Keratinocyte (primary cell): ENCODE data around the gene CSNK1G2. TPM values are rescaled to one million over a fixed set of nuclear protein-coding genes. Genes with fewer than 3 reads are reported as not detected.

Experiments
- DNase-seq: peaks from one replicate; pipeline ENCODE4 v3.0.0-alpha.2; 2011; ENCODE audit warnings: low read depth, missing footprints, low spot score
- FAIRE-seq: peaks from 2 replicates; lab custom pipeline; 2011; peaks lifted over from hg19 to GRCh38; lab: Jason Lieb, UNC
- H2AFZ ChIP-seq: 2 replicates; pipeline ENCODE4 v1.6.0; 2012; ENCODE audit warnings: low read length, control low read depth, inconsistent platforms; ENCODE audit not compliant: control insufficient read depth
- H3K27ac ChIP-seq: 2 replicates; pipeline ENCODE4 v1.5.1; 2011; ENCODE audit warnings: low read length; ENCODE audit not compliant: control insufficient read depth, insufficient read depth
- H3K27me3 ChIP-seq: 3 replicates; pipeline ENCODE4 v1.6.0; 2011; ENCODE audit warnings: low read length; ENCODE audit not compliant: control insufficient read depth, insufficient read depth; ENCODE audit errors: extremely low read depth
- H3K36me3 ChIP-seq, 2 experiments: 2 replicates in 1 of 2; 3 replicates in 1 of 2; pipeline ENCODE4 v1.5.1; 2011; ENCODE audit warnings: low read length in 2 of 2, mild to moderate bottlenecking in 1 of 2; ENCODE audit not compliant: control insufficient read depth in 2 of 2, insufficient read depth in 2 of 2; ENCODE audit errors: extremely low read depth in 1 of 2
- H3K4me1 ChIP-seq: 3 replicates; pipeline ENCODE4 v1.5.1; 2011; ENCODE audit warnings: low read length; ENCODE audit not compliant: control insufficient read depth, insufficient read depth; ENCODE audit errors: extremely low read depth
- H3K4me2 ChIP-seq: 3 replicates; pipeline ENCODE4 v1.6.0; 2011; ENCODE audit warnings: low read depth, low read length; ENCODE audit not compliant: control insufficient read depth, insufficient read depth; ENCODE audit errors: extremely low read depth
- H3K4me3 ChIP-seq, 3 experiments: fragments of 200-600 bp in 1 of 3; sonication (generic) in 1 of 3; 2 replicates in 2 of 3; 3 replicates in 1 of 3; pipeline ENCODE4 v1.5.1; 2011 to 2016; ENCODE audit warnings: low read length in 3 of 3, mild to moderate bottlenecking in 3 of 3, control low read depth in 2 of 3, inconsistent platforms in 1 of 3, low read depth in 1 of 3, mixed read lengths in 1 of 3, mixed run types in 1 of 3, moderate library complexity in 1 of 3; ENCODE audit not compliant: control insufficient read depth in 2 of 3, insufficient read depth in 2 of 3; ENCODE audit errors: extremely low read depth in 1 of 3
- H3K79me2 ChIP-seq: 2 replicates; pipeline ENCODE4 v1.6.0; 2012; ENCODE audit warnings: low read length; ENCODE audit not compliant: control insufficient read depth, insufficient read depth
- H3K9ac ChIP-seq: 3 replicates; pipeline ENCODE4 v1.6.0; 2011; ENCODE audit warnings: low read length; ENCODE audit not compliant: control insufficient read depth, insufficient read depth; ENCODE audit errors: extremely low read depth
- H3K9me1 ChIP-seq: 3 replicates; pipeline ENCODE4 v1.6.0; 2011; ENCODE audit warnings: low read length; ENCODE audit not compliant: control insufficient read depth, insufficient read depth; ENCODE audit errors: extremely low read depth
- H3K9me3 ChIP-seq: 2 replicates; pipeline ENCODE4 v1.5.1; 2012; ENCODE audit warnings: low read depth, low read length; ENCODE audit not compliant: control insufficient read depth
- H4K20me1 ChIP-seq: 3 replicates; pipeline ENCODE4 v1.6.0; 2011; ENCODE audit warnings: low read length; ENCODE audit not compliant: control insufficient read depth, insufficient read depth; ENCODE audit errors: extremely low read depth
- CTCF ChIP-seq, 3 experiments: IDR thresholded peaks in 1 of 3; conservative IDR thresholded peaks in 1 of 3; optimal IDR thresholded peaks in 1 of 3; 2 replicates in 2 of 3; 3 replicates in 1 of 3; pipeline versions ENCODE3 to v1.5.1; 2011; ENCODE audit warnings: low read length in 3 of 3, mild to moderate bottlenecking in 3 of 3, moderate library complexity in 2 of 3, control low read depth in 1 of 3, inconsistent platforms in 1 of 3; ENCODE audit not compliant: insufficient read depth in 2 of 3; ENCODE audit errors: extremely low read depth in 1 of 3
- EZH2 ChIP-seq: IDR thresholded peaks from one replicate; pipeline ENCODE4 v1.6.1; 2012; ENCODE audit warnings: inconsistent platforms, mild to moderate bottlenecking, low read length, moderate library complexity
- dilution Hi-C: fragments of 300-500 bp; cut with MboI; formaldehyde crosslinking; loops from one replicate; pipeline ENCODE4 v1.7.0; 2020; ENCODE audit warnings: low sequenced_read_pairs; ENCODE audit not compliant: extremely low pct_ligation_motif_present
- polyA plus RNA-seq, 5 experiments: library from polyadenylated mRNA; depleted of rRNA in 3 of 5; stranded (reverse) in 3 of 5; stranded (forward) in 1 of 5; unstranded in 1 of 5; fragments of >200 nt; gene quantifications; 1 replicate in 1 of 5; 2 replicates in 3 of 5; 3 replicates in 1 of 5; pipeline versions ENCODE4 v1.2.1 to v1.2.3, GENCODE V29; 2011 to 2012; ENCODE audit warnings: missing spikeins in 2 of 5, low read depth in 1 of 5, low replicate concordance in 1 of 5

The CSNK1G2 gene
- polyA plus RNA-seq, 1 donor (not counting 4 experiments of a cell fraction or from before 2014, with no cell fraction given): 34.9 TPM

GRCh38 chr19:1906985-1907562 lies 33.9 kb upstream of the CSNK1G2 start:
- peaks cover 5% of the 10 kb centered on the region for H4K20me1 ChIP-seq
- peak overlapping the region; percentile 73 for H3K9ac ChIP-seq
- FAIRE-seq (no peak), DNase-seq (no peak)
- peak overlapping the region; percentile 66 for H3K27ac ChIP-seq
- peak overlapping the region; percentile 92 for H3K4me2 ChIP-seq
- no peak overlapping the region for H2AFZ ChIP-seq
- H3K36me3 ChIP-seq: peaks cover 0 to 3% of the 10 kb centered on the region in 2 experiments
- H3K9me3 ChIP-seq: no peaks in the 10 kb centered on the region
- TF ChIP-seq EZH2: no peak
- no peak for TF ChIP-seq CTCF (optimal IDR thresholded peaks at IDR 0.05 in 1 of 3, IDR thresholded peaks at IDR 0.05 in 1 of 3, conservative IDR thresholded peaks at IDR 0.05 in 1 of 3; ENCODE audit: extremely low read depth in 1 of 3, insufficient read depth in 2 of 3, low read length in 3 of 3)
- H3K4me1 ChIP-seq: peaks cover 37% of the 10 kb centered on the region
- H3K4me3 ChIP-seq: peak overlapping the region in 2 of 3 experiments; percentile 64
- H3K27me3 ChIP-seq: no peaks in the 10 kb centered on the region
- dilution Hi-C loops: no loop called here
- H3K9me1 ChIP-seq: no peaks in the 10 kb centered on the region
- peaks cover 52% of the 10 kb centered on the region for H3K79me2 ChIP-seq

- no peaks in the 10 kb centered on the region for H3K27me3 ChIP-seq
- dilution Hi-C loops: no loop called here
- H3K27ac ChIP-seq: peak overlapping the region; percentile 66
- no peaks in the 10 kb centered on the region for H3K9me3 ChIP-seq
- H3K4me2 ChIP-seq: peak overlapping the region; percentile 92
- TF ChIP-seq CTCF (optimal IDR thresholded peaks at IDR 0.05 in 1 of 3, IDR thresholded peaks at IDR 0.05 in 1 of 3, conservative IDR thresholded peaks at IDR 0.05 in 1 of 3; ENCODE audit: extremely low read depth in 1 of 3, insufficient read depth in 2 of 3, low read length in 3 of 3) (no peak), EZH2 (no peak)
- peak overlapping the region; percentile 32 to 64 (median 64) for H3K4me3 ChIP-seq
- H4K20me1 ChIP-seq: peaks cover 5% of the 10 kb centered on the region
- no peaks in the 10 kb centered on the region for H3K9me1 ChIP-seq
- no peak for DNase-seq
- H3K9ac ChIP-seq: peak overlapping the region; percentile 73
- H2AFZ ChIP-seq: peak overlapping the region; percentile 10
- peak; percentile 36 for FAIRE-seq
- H3K36me3 ChIP-seq: peaks cover under 1 to 3% of the 10 kb centered on the region in 2 experiments
- peaks cover 37% of the 10 kb centered on the region for H3K4me1 ChIP-seq
- H3K79me2 ChIP-seq: peaks cover 59% of the 10 kb centered on the region
Measured at GRCh38 chr19:1907563-1908363, 33.2 kb upstream of the CSNK1G2 start.
